ENCODE measurements around the gene TPPP2.
"Not testable (repeated sequence)": the region's sequence is repeated elsewhere in the genome, so short reads cannot be mapped to it uniquely, and the experiment has no call there.

The TPPP2 gene

GRCh38 chr14:21038441-21039422 lies 8.7 kb downstream of the TPPP2 start:
- no peak for TF ChIP-seq POLR2A (IDR thresholded peaks at IDR 0.05; ENCODE audit: low read depth, low read length)
- FAIRE-seq: no peak
- DNase-seq (ENCODE audit: insufficient read length, low spot score): no peak

GRCh38 chr14:21039585-21040369 lies 9.8 kb downstream of the TPPP2 start:
- no peak for TF ChIP-seq POLR2A (IDR thresholded peaks at IDR 0.05; ENCODE audit: low read depth, low read length)
- no peak for FAIRE-seq
- DNase-seq (ENCODE audit: insufficient read length, low spot score): no peak

- no peak for TF ChIP-seq POLR2A (IDR thresholded peaks at IDR 0.05; ENCODE audit: low read depth, low read length)
- DNase-seq (ENCODE audit: insufficient read length, low spot score) (no peak), FAIRE-seq (no peak)
Measured at GRCh38 chr14:21040370-21040925, 10.4 kb downstream of the TPPP2 start.

- not testable (repeated sequence) for DNase-seq (ENCODE audit: insufficient read length, low spot score); FAIRE-seq
Measured at GRCh38 chr14:21040941-21041340, 10.9 kb downstream of the TPPP2 start.

GRCh38 chr14:21041676-21042433 lies 11.8 kb downstream of the TPPP2 start, which contains the start of gene RNASE7:
Gene RNASE7 (plus strand): TSS chr14:21042362. CDS start chr14:21042993, 631 bp downstream.
- no peak for FAIRE-seq
- no peak for DNase-seq (ENCODE audit: insufficient read length, low spot score)
- TF ChIP-seq POLR2A (IDR thresholded peaks at IDR 0.05; ENCODE audit: low read depth, low read length): no peak

GRCh38 chr14:21042918-21043317 lies 12.9 kb downstream of the TPPP2 start:
- no peak for TF ChIP-seq POLR2A (IDR thresholded peaks at IDR 0.05; ENCODE audit: low read depth, low read length)
- FAIRE-seq (no peak), DNase-seq (ENCODE audit: insufficient read length, low spot score) (no peak)

GRCh38 chr14:21043387-21043973 lies 13.5 kb downstream of the TPPP2 start:
- FAIRE-seq (no peak), DNase-seq (ENCODE audit: insufficient read length, low spot score) (no peak)
- no peak for TF ChIP-seq POLR2A (IDR thresholded peaks at IDR 0.05; ENCODE audit: low read depth, low read length)

- no peak for FAIRE-seq
- no peak for DNase-seq (ENCODE audit: insufficient read length, low spot score)
- no peak for TF ChIP-seq POLR2A (IDR thresholded peaks at IDR 0.05; ENCODE audit: low read depth, low read length)
Measured at GRCh38 chr14:21043974-21044618, 14.1 kb downstream of the TPPP2 start.

GRCh38 chr14:21047378-21047781 lies 17.4 kb downstream of the TPPP2 start:
- DNase-seq (ENCODE audit: insufficient read length, low spot score) (no peak), FAIRE-seq (no peak)
- TF ChIP-seq POLR2A (IDR thresholded peaks at IDR 0.05; ENCODE audit: low read depth, low read length): no peak

GRCh38 chr14:21048638-21049037 lies 18.6 kb downstream of the TPPP2 start:
- TF ChIP-seq POLR2A (IDR thresholded peaks at IDR 0.05; ENCODE audit: low read depth, low read length): no peak
- FAIRE-seq (no peak), DNase-seq (ENCODE audit: insufficient read length, low spot score) (no peak)

- FAIRE-seq (no peak), DNase-seq (ENCODE audit: insufficient read length, low spot score) (no peak)
- no peak for TF ChIP-seq POLR2A (IDR thresholded peaks at IDR 0.05; ENCODE audit: low read depth, low read length)
Measured at GRCh38 chr14:21049271-21049673, 19.3 kb downstream of the TPPP2 start.

- no peak for FAIRE-seq
Measured at GRCh38 chr14:21050597-21050996, 20.6 kb downstream of the TPPP2 start.

More at GRCh38 chr14:21050597-21050996, 20.6 kb downstream of the TPPP2 start:
- no peak for TF ChIP-seq POLR2A (IDR thresholded peaks at IDR 0.05; ENCODE audit: low read depth, low read length)
- no peak for DNase-seq (ENCODE audit: insufficient read length, low spot score)

Measured in H54 (cell line).